Astrocyte (in vitro differentiated cells and primary cell): ENCODE measurements around the gene NCOA1. TPM values are rescaled to one million over a fixed set of nuclear protein-coding genes. Genes with fewer than 3 reads are reported as not detected.

Experiments used
- DNase-seq: peaks from one replicate; pipeline ENCODE4 v3.0.0-alpha.2; 2010; ENCODE audit warnings: low read depth
- FAIRE-seq: peaks from 2 replicates; lab custom pipeline; 2011; peaks lifted over from hg19 to GRCh38; lab: Jason Lieb, UNC
- H2AFZ ChIP-seq: 2 replicates; pipeline ENCODE4 v1.6.0; 2012; ENCODE audit warnings: low read depth, low read length, inconsistent platforms
- H3K27ac ChIP-seq: 2 replicates; pipeline ENCODE4 v1.5.1; 2011; ENCODE audit warnings: low read depth, low read length, inconsistent platforms
- H3K27me3 ChIP-seq: 2 replicates; pipeline ENCODE4 v1.6.0; 2011; ENCODE audit warnings: low read length, inconsistent platforms; ENCODE audit not compliant: insufficient read depth
- H3K36me3 ChIP-seq: 2 replicates; pipeline ENCODE4 v1.5.1; 2011; ENCODE audit warnings: low read length, inconsistent platforms; ENCODE audit not compliant: insufficient read depth
- H3K4me1 ChIP-seq: 2 replicates; pipeline ENCODE4 v1.5.1; 2011; ENCODE audit warnings: low read length, inconsistent platforms; ENCODE audit not compliant: insufficient read depth
- H3K4me2 ChIP-seq: 2 replicates; pipeline ENCODE4 v1.6.0; 2012; ENCODE audit warnings: low read length, inconsistent platforms
- H3K4me3 ChIP-seq: 2 replicates; pipeline ENCODE4 v1.5.1; 2011; ENCODE audit warnings: low read depth, mild to moderate bottlenecking, low read length, inconsistent platforms; ENCODE audit not compliant: insufficient read depth
- H3K79me2 ChIP-seq: 2 replicates; pipeline ENCODE4 v1.6.0; 2012; ENCODE audit warnings: mild to moderate bottlenecking, low read length, inconsistent platforms; ENCODE audit not compliant: insufficient read depth
- H3K9ac ChIP-seq: 2 replicates; pipeline ENCODE4 v1.6.0; 2012; ENCODE audit warnings: mild to moderate bottlenecking, low read length, inconsistent platforms
- H3K9me3 ChIP-seq: 2 replicates; pipeline ENCODE4 v1.5.1; 2012; ENCODE audit warnings: low read depth, mild to moderate bottlenecking, low read length, inconsistent platforms; ENCODE audit not compliant: insufficient read depth
- H4K20me1 ChIP-seq: 2 replicates; pipeline ENCODE4 v1.6.0; 2012; ENCODE audit warnings: low read length, inconsistent platforms; ENCODE audit not compliant: insufficient read depth
- H3K27ac Mint-ChIP-seq: one replicate; pipeline ENCODE4 v1.8.0; 2021; ENCODE audit warnings: mild to moderate bottlenecking, mixed read lengths; ENCODE audit not compliant: unreplicated experiment
- H3K27me3 Mint-ChIP-seq: one replicate; pipeline ENCODE4 v1.8.0; 2021; ENCODE audit warnings: low read depth, mixed read lengths; ENCODE audit not compliant: unreplicated experiment
- H3K36me3 Mint-ChIP-seq: one replicate; pipeline ENCODE4 v1.8.0; 2021; ENCODE audit warnings: low read depth, mixed read lengths; ENCODE audit not compliant: unreplicated experiment
- H3K4me1 Mint-ChIP-seq: one replicate; pipeline ENCODE4 v1.8.0; 2021; ENCODE audit warnings: low read depth, mixed read lengths; ENCODE audit not compliant: unreplicated experiment
- H3K4me3 Mint-ChIP-seq: one replicate; pipeline ENCODE4 v1.8.0; 2021; ENCODE audit warnings: mild to moderate bottlenecking, moderate library complexity, mixed read lengths; ENCODE audit not compliant: unreplicated experiment
- H3K9me3 Mint-ChIP-seq: one replicate; pipeline ENCODE4 v1.8.0; 2021; ENCODE audit warnings: mild to moderate bottlenecking, mixed read lengths; ENCODE audit not compliant: unreplicated experiment
- CTCF ChIP-seq: IDR thresholded peaks from 2 replicates; pipeline ENCODE4 v1.5.1; 2011; ENCODE audit warnings: low read depth, mild to moderate bottlenecking, inconsistent platforms, low read length, moderate library complexity; ENCODE audit not compliant: insufficient read depth
- EZH2 ChIP-seq: IDR thresholded peaks from 2 replicates; pipeline ENCODE4 v1.6.1; 2012; ENCODE audit warnings: mild to moderate bottlenecking, low read length, inconsistent platforms; ENCODE audit not compliant: insufficient read depth
- total RNA-seq: library from RNA; stranded (reverse); gene quantifications from 2 replicates; pipeline ENCODE4 v1.2.1, GENCODE V29; 2021

NCOA1 gene
- total RNA-seq, 1 donor from 2014 or later: 14.7 TPM

- no peaks in the 10 kb centered on the region for H3K36me3 Mint-ChIP-seq
- H3K9me3 ChIP-seq: no peaks in the 10 kb centered on the region
- no peak overlapping the region for H3K4me3 ChIP-seq
- H3K27ac Mint-ChIP-seq: no peak overlapping the region
- H3K9me3 Mint-ChIP-seq: no peaks in the 10 kb centered on the region
- no peak overlapping the region for H3K4me2 ChIP-seq
- peaks cover 53% of the 10 kb centered on the region for H3K79me2 ChIP-seq
- no peak overlapping the region for H3K27ac ChIP-seq
- H3K4me1 Mint-ChIP-seq: peaks cover 7% of the 10 kb centered on the region
- DNase-seq: no peak
- no peak overlapping the region for H2AFZ ChIP-seq
- no peak overlapping the region for H3K9ac ChIP-seq
- FAIRE-seq: no peak
- H3K4me3 Mint-ChIP-seq: peak overlapping the region; percentile 10
- H3K27me3 ChIP-seq: no peaks in the 10 kb centered on the region
- no peaks in the 10 kb centered on the region for H3K27me3 Mint-ChIP-seq
- no peaks in the 10 kb centered on the region for H3K36me3 ChIP-seq
- H3K4me1 ChIP-seq: no peaks in the 10 kb centered on the region
- TF ChIP-seq EZH2 (no peak), CTCF (no peak)
- peaks cover 64% of the 10 kb centered on the region for H4K20me1 ChIP-seq
Measured at GRCh38 chr2:24498121-24498520, 7.1 kb downstream of the NCOA1 start.

- Histone ChIP-seq H3K36me3 (no peaks in the 10 kb centered on the region), H3K9me3 (no peaks in the 10 kb centered on the region), H3K4me3 (no peak overlapping the region), H3K4me1 (no peaks in the 10 kb centered on the region), H4K20me1 (peaks cover 59% of the 10 kb centered on the region), H3K9ac (no peak overlapping the region), H2AFZ (no peak overlapping the region), H3K27ac (no peak overlapping the region), H3K27me3 (no peaks in the 10 kb centered on the region), H3K79me2 (peaks cover 33% of the 10 kb centered on the region), H3K4me2 (no peak overlapping the region)
- Mint-ChIP-seq H3K9me3 (no peaks in the 10 kb centered on the region), H3K27me3 (no peaks in the 10 kb centered on the region), H3K4me1 (no peaks in the 10 kb centered on the region), H3K36me3 (peaks cover 2% of the 10 kb centered on the region), H3K27ac (no peak overlapping the region), H3K4me3 (no peak overlapping the region)
- no peak for FAIRE-seq
- no peak for DNase-seq
- no peak for TF ChIP-seq EZH2
- no peak for TF ChIP-seq CTCF
Measured at GRCh38 chr2:24501813-24502212, 10.8 kb downstream of the NCOA1 start.

- H4K20me1 ChIP-seq: peaks cover 46% of the 10 kb centered on the region
- TF ChIP-seq CTCF: no peak
- TF ChIP-seq EZH2: no peak
- Mint-ChIP-seq H3K4me3 (no peak overlapping the region), H3K9me3 (no peaks in the 10 kb centered on the region), H3K36me3 (peaks cover 2% of the 10 kb centered on the region), H3K4me1 (no peaks in the 10 kb centered on the region), H3K27ac (no peak overlapping the region), H3K27me3 (no peaks in the 10 kb centered on the region)
- no peak overlapping the region for H2AFZ ChIP-seq
- H3K9ac ChIP-seq: no peak overlapping the region
- no peak overlapping the region for H3K4me3 ChIP-seq
- DNase-seq (no peak), FAIRE-seq (no peak)
- no peaks in the 10 kb centered on the region for H3K9me3 ChIP-seq
- no peaks in the 10 kb centered on the region for H3K27me3 ChIP-seq
- H3K4me1 ChIP-seq: no peaks in the 10 kb centered on the region
- peaks cover 48% of the 10 kb centered on the region for H3K79me2 ChIP-seq
- H3K36me3 ChIP-seq: no peaks in the 10 kb centered on the region
- no peak overlapping the region for H3K4me2 ChIP-seq
- H3K27ac ChIP-seq: no peak overlapping the region
Measured at GRCh38 chr2:24505534-24506275, 14.7 kb downstream of the NCOA1 start.
